Natural killer cell treated with Interleukin-12 subunit alpha and Interleukin-12 subunit beta and Interleukin-15 and Interleukin-18, amount 100 ng/mL, for 72 hours (primary cell): Measurements from ENCODE around the gene RNU5D-1. TPM values are rescaled to one million over a fixed set of nuclear protein-coding genes. Genes with fewer than 3 reads are reported as not detected.
"Not testable (repeated sequence)": the region's sequence is repeated elsewhere in the genome, so short reads cannot be mapped to it uniquely, and the experiment has no call there.

Experiments used
- ATAC-seq, 2 donors: fragments of 150-1000 bp; cut with Tn5 transposase in 1 of 2; sonication (Bioruptor Pico), chemical (Tn5 transposase) in 1 of 2; 2 replicates each; pipeline ENCODE4 v1.10.0; 2021
- DNase-seq: peaks from one replicate; pipeline ENCODE4 v3.0.0; 2022; ENCODE audit warnings: low spot score
- H3K27ac Mint-ChIP-seq, 2 donors: 1 replicate in 1 of 2; 2 replicates in 1 of 2; pipeline ENCODE4 v1.8.0; 2022; ENCODE audit warnings: mixed read lengths in 2 of 2, mild to moderate bottlenecking in 1 of 2, moderate library complexity in 1 of 2
- H3K27me3 Mint-ChIP-seq, 2 donors: 1 replicate in 1 of 2; 2 replicates in 1 of 2; pipeline ENCODE4 v1.8.0; 2022; ENCODE audit warnings: mixed read lengths in 2 of 2
- H3K36me3 Mint-ChIP-seq: one replicate; pipeline ENCODE4 v1.8.0; 2022; ENCODE audit warnings: mixed read lengths
- H3K4me1 Mint-ChIP-seq, 2 donors: 1 replicate in 1 of 2; 2 replicates in 1 of 2; pipeline ENCODE4 v1.8.0; 2022; ENCODE audit warnings: low read depth in 2 of 2, mixed read lengths in 2 of 2, mild to moderate bottlenecking in 1 of 2
- H3K4me3 Mint-ChIP-seq: one replicate; pipeline ENCODE4 v1.8.0; 2022; ENCODE audit warnings: mixed read lengths
- H3K9me3 Mint-ChIP-seq: 2 replicates; pipeline ENCODE4 v1.8.0; 2022; ENCODE audit warnings: mixed read lengths
- total RNA-seq, 2 donors: library from RNA; stranded (reverse); gene quantifications; one replicate each; pipeline ENCODE4 v1.2.3, GENCODE V29; 2022

Gene RNU5D-1
- total RNA-seq, 2 donors from 2014 or later = not detected

- H3K4me3 Mint-ChIP-seq = no peak overlapping the region
- no peak for DNase-seq
- ATAC-seq = peak in 1 of 2 donors; percentile 36
- no peaks in the 10 kb centered on the region for H3K27me3 Mint-ChIP-seq
- H3K9me3 Mint-ChIP-seq = no peaks in the 10 kb centered on the region
- H3K36me3 Mint-ChIP-seq = peaks cover 4% of the 10 kb centered on the region
- H3K4me1 Mint-ChIP-seq = peaks cover 0 to under 1% of the 10 kb centered on the region in 2 donors
- no peak overlapping the region for H3K27ac Mint-ChIP-seq
Observed at GRCh38 chr1:44747878-44748277, 16.9 kb upstream of the RNU5D-1 start.

- H3K27ac Mint-ChIP-seq = no peak overlapping the region
- DNase-seq (no peak), ATAC-seq (no peak)
- no peaks in the 10 kb centered on the region for H3K9me3 Mint-ChIP-seq
- H3K4me1 Mint-ChIP-seq = peaks cover 11 to 16% of the 10 kb centered on the region in 2 donors
- no peaks in the 10 kb centered on the region for H3K27me3 Mint-ChIP-seq
- H3K4me3 Mint-ChIP-seq = no peak overlapping the region
- H3K36me3 Mint-ChIP-seq = peaks cover 10% of the 10 kb centered on the region
Observed at GRCh38 chr1:44743211-44743610, 12.2 kb upstream of the RNU5D-1 start.

GRCh38 chr1:44740179-44740617 lies 9.2 kb upstream of the RNU5D-1 start:
- Mint-ChIP-seq H3K4me1 (peaks cover 11 to 16% of the 10 kb centered on the region in 2 donors), H3K27me3 (no peaks in the 10 kb centered on the region), H3K36me3 (peaks cover 6% of the 10 kb centered on the region), H3K4me3 (peak overlapping the region; percentile 99), H3K27ac (peak overlapping the region; percentile 90 to 94), H3K9me3 (no peaks in the 10 kb centered on the region)
- ATAC-seq (no peak), DNase-seq (no peak)

GRCh38 chr1:44739307-44740178 lies 8.6 kb upstream of the RNU5D-1 start, which contains the start of gene KIF2C:
Gene KIF2C, plus strand, starts transcription at chr1:44739837. Its CDS starts 96 bp downstream, at chr1:44739933.
- Mint-ChIP-seq H3K4me3 (peak within 1 kb of the TSS; percentile 99), H3K36me3 (peaks cover 6% of the 10 kb centered on the region), H3K27ac (peak within 1 kb of the TSS; percentile 90 to 94), H3K4me1 (peaks cover 11 to 16% of the 10 kb centered on the region in 2 donors), H3K9me3 (no peaks in the 10 kb centered on the region), H3K27me3 (no peaks in the 10 kb centered on the region)
- ATAC-seq = peak; percentile 100
- DNase-seq = peak; percentile 96

DNA sequence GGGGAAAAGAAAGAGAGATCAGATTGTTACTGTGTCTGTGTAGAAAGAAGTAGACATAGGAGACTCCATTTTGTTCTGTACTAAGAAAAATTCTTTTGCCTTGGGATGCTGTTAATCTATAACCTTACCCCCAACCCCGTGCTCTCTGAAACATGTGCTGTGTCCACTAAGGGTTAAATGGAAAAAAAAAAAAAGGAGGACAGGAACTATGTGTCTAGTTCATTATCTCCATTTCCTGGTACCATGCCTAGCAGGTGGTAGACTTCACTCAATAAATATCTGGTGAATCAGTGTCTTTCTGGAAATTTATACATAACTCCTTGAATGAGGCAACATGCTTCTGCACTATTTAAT lies 8.0 kb upstream of the RNU5D-1 start:
- not testable (repeated sequence) for ATAC-seq, H3K27me3 Mint-ChIP-seq, H3K36me3 Mint-ChIP-seq, H3K9me3 Mint-ChIP-seq, DNase-seq
- Mint-ChIP-seq H3K4me1 (peaks cover 11 to 16% of the 10 kb centered on the region in 2 donors), H3K27ac (peak overlapping the region; percentile 90 to 94), H3K4me3 (peak overlapping the region; percentile 99)

DNA sequence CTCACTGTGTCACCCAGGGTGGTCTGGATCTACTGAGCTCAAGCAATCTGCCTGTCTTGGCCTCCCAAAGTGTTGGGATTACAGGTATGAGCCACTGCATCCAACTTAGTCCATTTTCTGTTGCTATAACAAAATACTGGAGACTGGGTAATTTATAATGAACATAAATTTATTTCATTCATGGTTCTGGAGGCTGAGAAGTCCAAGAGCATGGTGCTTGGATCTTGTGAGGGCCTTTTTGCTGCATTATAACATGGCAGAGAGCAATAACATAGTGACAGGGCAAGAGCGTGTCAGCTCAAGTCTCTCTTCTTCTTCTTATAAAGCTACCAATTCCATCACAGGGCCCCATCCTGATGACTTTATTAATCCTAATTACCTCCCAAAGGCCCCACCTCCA lies 5.0 kb upstream of the RNU5D-1 start:
- Mint-ChIP-seq H3K27ac (peak overlapping the region in 1 of 2 donors; percentile 8), H3K9me3 (no peaks in the 10 kb centered on the region), H3K36me3 (peaks cover 6% of the 10 kb centered on the region), H3K4me1 (peaks cover 14 to 21% of the 10 kb centered on the region in 2 donors), H3K4me3 (no peak overlapping the region), H3K27me3 (no peaks in the 10 kb centered on the region)
- DNase-seq = no peak
- ATAC-seq = no peak

- H3K27ac Mint-ChIP-seq = peak overlapping the region in 1 of 2 donors; percentile 9
- no peaks in the 10 kb centered on the region for H3K36me3 Mint-ChIP-seq
- peaks cover 13 to 20% of the 10 kb centered on the region in 2 donors for H3K4me1 Mint-ChIP-seq
- DNase-seq (no peak), ATAC-seq (no peak)
- H3K9me3 Mint-ChIP-seq = no peaks in the 10 kb centered on the region
- H3K27me3 Mint-ChIP-seq = no peaks in the 10 kb centered on the region
- H3K4me3 Mint-ChIP-seq = no peak overlapping the region
Observed at GRCh38 chr1:44733784-44734183, 2.8 kb upstream of the RNU5D-1 start.

DNA sequence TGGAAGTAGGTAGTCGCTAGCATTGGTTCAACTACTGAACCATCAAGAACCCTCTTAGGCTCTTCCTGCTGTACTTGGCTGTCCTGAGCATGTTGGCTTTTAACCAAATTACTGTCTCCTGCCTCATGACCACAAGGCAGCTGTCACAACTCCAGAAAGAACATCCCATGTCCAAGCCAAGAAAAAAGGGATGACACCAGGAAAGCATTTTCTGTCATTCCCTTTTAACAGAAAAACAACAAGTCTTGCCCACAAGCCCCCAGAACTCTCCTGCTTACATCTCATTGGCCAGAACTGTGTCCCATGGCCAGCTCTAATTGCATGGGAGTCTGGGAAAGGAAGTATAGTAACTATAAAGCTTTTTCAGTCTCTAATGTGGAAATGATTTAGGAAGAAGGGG lies 2.4 kb upstream of the RNU5D-1 start:
- Mint-ChIP-seq H3K4me3 (no peak overlapping the region), H3K4me1 (peaks cover 13 to 20% of the 10 kb centered on the region in 2 donors), H3K9me3 (no peaks in the 10 kb centered on the region), H3K36me3 (no peaks in the 10 kb centered on the region), H3K27me3 (no peaks in the 10 kb centered on the region), H3K27ac (peak overlapping the region in 1 of 2 donors; percentile 9)
- DNase-seq = no peak
- no peak for ATAC-seq

DNA sequence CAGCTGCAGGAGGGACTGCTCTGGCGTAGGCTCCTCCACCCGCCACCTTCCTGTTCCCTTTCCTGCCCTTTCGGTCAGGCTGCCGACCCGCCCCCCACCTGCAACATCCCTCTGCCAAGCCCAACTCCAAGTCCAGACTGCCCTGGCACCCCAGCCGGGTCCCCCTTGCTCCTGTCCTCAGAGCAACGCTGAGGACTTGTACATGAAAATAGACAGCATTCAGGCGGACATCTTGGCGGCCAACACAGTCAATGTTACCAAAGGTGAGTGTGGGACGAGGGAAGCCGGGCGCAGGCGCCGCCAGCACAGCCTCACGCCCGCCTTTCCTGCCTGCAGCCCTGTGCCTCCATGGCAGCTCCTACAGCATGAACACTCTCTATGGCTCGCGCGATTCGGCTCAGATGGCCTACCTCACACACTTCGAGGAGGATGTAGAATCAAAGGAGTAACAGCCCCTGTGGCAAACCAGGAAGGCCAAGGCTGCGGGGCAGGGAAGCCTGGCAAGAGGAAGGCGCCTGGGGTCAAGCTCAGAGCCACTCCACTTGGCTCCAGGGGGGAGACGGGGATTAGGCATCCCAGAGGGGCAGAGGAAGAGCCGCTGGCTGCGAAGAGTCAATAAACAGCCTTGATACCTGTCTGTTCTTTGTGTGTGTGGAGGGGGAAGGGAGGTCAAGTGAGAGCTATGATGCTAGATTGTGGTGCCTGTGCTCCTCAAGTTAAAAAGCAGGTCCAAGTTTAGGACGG lies 5.8 kb downstream of the RNU5D-1 start:
- Mint-ChIP-seq H3K36me3 (no peaks in the 10 kb centered on the region), H3K9me3 (no peaks in the 10 kb centered on the region), H3K27me3 (no peaks in the 10 kb centered on the region), H3K27ac (peak overlapping the region; percentile 10 to 36), H3K4me3 (no peak overlapping the region), H3K4me1 (peaks cover 32 to 55% of the 10 kb centered on the region in 2 donors)
- ATAC-seq = no peak
- DNase-seq = no peak

DNA sequence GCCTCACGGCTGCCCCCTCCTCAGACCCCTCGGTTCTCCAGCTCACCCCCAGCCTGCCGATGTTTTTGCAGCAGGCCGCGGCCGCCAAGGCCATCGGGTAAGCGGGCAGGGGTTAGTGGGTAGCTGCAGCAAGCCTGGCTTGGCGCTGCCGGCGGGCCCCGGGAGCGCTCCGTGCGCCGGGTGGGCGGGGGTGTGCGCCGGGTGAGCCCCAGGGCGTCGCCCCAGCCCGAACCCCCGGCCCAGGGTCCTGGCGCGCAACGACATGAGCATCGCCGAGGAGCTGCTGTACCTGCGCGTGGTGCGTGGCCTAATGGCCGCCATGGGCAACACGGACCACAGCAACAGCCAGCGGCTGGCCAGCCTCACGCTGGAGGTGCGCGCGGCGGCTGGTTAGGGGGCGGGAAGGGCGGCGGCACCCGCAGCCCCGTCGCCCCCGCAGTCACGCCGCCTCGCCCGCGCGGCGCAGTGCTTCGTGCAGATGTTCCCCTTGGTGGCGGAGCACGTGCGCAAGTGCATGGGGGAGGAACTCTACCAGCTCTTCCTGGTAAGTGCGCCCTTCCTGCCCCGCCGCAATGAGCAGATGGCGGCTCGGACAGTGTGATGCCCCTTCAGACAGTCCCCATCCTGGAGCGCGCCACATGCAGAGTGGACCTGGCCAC lies 6.5 kb downstream of the RNU5D-1 start:
- peaks cover 31 to 55% of the 10 kb centered on the region in 2 donors for H3K4me1 Mint-ChIP-seq
- DNase-seq = no peak
- H3K4me3 Mint-ChIP-seq = no peak overlapping the region
- H3K27me3 Mint-ChIP-seq = no peaks in the 10 kb centered on the region
- H3K9me3 Mint-ChIP-seq = no peaks in the 10 kb centered on the region
- no peak for ATAC-seq
- H3K36me3 Mint-ChIP-seq = no peaks in the 10 kb centered on the region
- H3K27ac Mint-ChIP-seq = peak overlapping the region in 1 of 2 donors; percentile 62

DNA sequence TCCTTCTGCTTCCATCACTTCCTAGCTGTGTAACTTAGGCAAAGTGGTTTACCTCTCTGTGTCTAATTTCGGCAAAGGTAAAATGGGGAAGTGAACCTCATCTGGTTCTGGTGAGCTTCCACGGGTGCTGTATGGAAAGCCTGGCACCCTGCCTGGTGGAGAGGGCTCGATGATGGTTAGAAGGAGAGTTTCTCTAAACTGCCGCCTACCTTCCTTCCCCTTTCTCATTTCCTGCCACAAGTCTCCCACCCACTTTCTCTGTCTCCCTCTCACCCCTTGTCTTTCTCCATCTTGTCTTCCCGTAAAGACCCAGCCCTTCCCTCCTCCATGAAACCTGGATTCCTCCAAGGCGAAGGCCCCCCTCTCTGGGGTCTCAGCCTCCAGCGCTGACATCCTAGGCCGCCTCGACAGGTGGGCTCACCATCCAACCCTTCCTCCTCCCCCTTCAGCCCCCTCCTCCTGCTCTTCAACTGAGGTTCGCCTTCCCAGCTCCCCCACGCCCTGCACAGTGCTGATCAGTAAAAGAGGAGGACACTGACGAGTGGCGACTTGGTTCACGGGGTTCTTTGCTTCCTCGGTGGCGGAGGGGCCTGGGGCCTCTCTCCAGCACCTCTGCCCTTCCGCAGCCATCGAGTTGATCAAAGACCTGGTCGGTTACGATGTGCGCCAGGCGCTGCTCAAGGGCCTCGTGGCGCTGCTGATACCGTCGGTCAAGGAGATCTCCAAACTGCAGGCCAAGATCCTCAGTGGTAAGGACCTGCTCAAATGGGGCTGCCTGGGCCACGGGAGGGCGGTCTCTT lies 7.3 kb downstream of the RNU5D-1 start:
- H3K27ac Mint-ChIP-seq = peak overlapping the region; percentile 62 to 72
- H3K4me3 Mint-ChIP-seq = peak overlapping the region; percentile 59
- H3K36me3 Mint-ChIP-seq = no peaks in the 10 kb centered on the region
- H3K9me3 Mint-ChIP-seq = no peaks in the 10 kb centered on the region
- H3K4me1 Mint-ChIP-seq = peaks cover 29 to 49% of the 10 kb centered on the region in 2 donors
- ATAC-seq (no peak), DNase-seq (no peak)
- no peaks in the 10 kb centered on the region for H3K27me3 Mint-ChIP-seq

- peak overlapping the region; percentile 59 for H3K4me3 Mint-ChIP-seq
- H3K36me3 Mint-ChIP-seq = no peaks in the 10 kb centered on the region
- peak overlapping the region; percentile 62 to 72 for H3K27ac Mint-ChIP-seq
- H3K4me1 Mint-ChIP-seq = peaks cover 31 to 52% of the 10 kb centered on the region in 2 donors
- H3K27me3 Mint-ChIP-seq = no peaks in the 10 kb centered on the region
- no peak for ATAC-seq
- DNase-seq = no peak
- H3K9me3 Mint-ChIP-seq = no peaks in the 10 kb centered on the region
Observed at GRCh38 chr1:44723064-44723463, 7.9 kb downstream of the RNU5D-1 start.
